Muscle layer of colon (tissue), 2 donors: Measurements from ENCODE around the gene ST6GAL2.

Source experiments
- H3K27ac ChIP-seq: one replicate; pipeline ENCODE4 v1.7.0; 2013; ENCODE audit warnings: low read depth, mild to moderate bottlenecking, low read length, moderate library complexity
- H3K27me3 ChIP-seq, 2 donors: one replicate each; pipeline ENCODE4 v1.7.0; 2013; ENCODE audit warnings: low read length in 2 of 2, mild to moderate bottlenecking in 2 of 2; ENCODE audit not compliant: insufficient read depth in 2 of 2, control insufficient read depth in 1 of 2
- H3K36me3 ChIP-seq: one replicate; pipeline ENCODE4 v1.7.0; 2013; ENCODE audit warnings: mild to moderate bottlenecking, low read length; ENCODE audit not compliant: insufficient read depth
- H3K4me1 ChIP-seq: one replicate; pipeline ENCODE4 v1.7.0; 2013; ENCODE audit warnings: mild to moderate bottlenecking, low read length; ENCODE audit not compliant: insufficient read depth
- H3K4me3 ChIP-seq, 2 donors: one replicate each; pipeline ENCODE4 v1.7.0; 2013; ENCODE audit warnings: low read length in 2 of 2, low read depth in 1 of 2, mild to moderate bottlenecking in 1 of 2, moderate library complexity in 1 of 2
- H3K9ac ChIP-seq: one replicate; pipeline ENCODE4 v1.7.0; 2013; ENCODE audit warnings: low read length
- H3K9me3 ChIP-seq: one replicate; pipeline ENCODE4 v1.7.0; 2013; ENCODE audit warnings: mild to moderate bottlenecking, low read length
- donor health status: abdominal sarcoma.
- donor health status: Adenocarcinoma of cecum.

The ST6GAL2 gene

DNA sequence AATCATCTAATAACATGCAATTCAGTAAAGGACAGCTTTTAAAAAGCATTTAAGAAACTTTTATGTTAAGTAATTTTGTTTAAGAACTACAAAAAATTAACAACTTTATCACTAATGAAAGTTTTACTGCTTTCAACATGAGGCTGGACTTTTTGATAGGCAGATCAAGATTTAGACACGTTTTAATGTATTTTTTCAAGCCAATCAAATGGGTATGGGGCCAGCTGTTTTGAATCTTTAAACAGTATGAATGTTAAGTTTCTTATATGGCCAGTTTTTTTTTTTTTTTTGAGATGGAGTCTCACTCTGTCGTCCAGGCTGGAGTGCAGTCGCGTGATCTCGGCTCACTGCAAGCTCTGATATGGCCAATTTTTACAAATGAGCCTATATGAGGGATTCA lies 73.1 kb downstream of the ST6GAL2 start:
- Histone ChIP-seq H3K9ac (no peak overlapping the region), H3K36me3 (no peaks in the 10 kb centered on the region), H3K4me3 (no peak overlapping the region), H3K27ac (no peak overlapping the region), H3K27me3 (no peaks in the 10 kb centered on the region), H3K4me1 (no peaks in the 10 kb centered on the region), H3K9me3 (no peaks in the 10 kb centered on the region)

- Histone ChIP-seq H3K27ac (no peak overlapping the region), H3K4me3 (no peak overlapping the region), H3K4me1 (no peaks in the 10 kb centered on the region), H3K27me3 (no peaks in the 10 kb centered on the region), H3K9ac (no peak overlapping the region), H3K9me3 (no peaks in the 10 kb centered on the region), H3K36me3 (no peaks in the 10 kb centered on the region)
Observed at GRCh38 chr2:106812383-106812782, 73.6 kb downstream of the ST6GAL2 start.

DNA sequence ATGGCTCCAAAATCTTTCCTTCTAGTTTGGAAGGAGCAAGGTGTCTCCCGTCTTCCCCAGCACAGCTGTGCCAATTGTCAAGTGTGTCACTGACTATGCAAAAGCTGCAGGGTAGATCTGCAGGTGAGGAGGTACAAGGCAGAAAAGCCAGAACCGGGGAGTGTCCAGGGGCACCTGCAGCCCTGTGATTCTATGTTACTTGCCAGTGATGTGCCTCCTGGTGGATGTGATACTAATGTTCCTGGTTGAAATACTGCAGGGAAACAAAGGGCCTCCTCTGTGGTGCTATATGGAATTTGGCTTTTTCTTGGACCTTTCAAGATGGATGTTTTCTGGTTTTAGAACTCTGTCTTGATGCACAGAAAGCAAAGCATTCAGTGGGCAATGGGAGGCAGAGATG lies 80.3 kb downstream of the ST6GAL2 start:
- Histone ChIP-seq H3K27me3 (no peaks in the 10 kb centered on the region), H3K36me3 (peaks cover 6% of the 10 kb centered on the region), H3K9me3 (no peaks in the 10 kb centered on the region), H3K27ac (no peak overlapping the region), H3K9ac (no peak overlapping the region), H3K4me1 (no peaks in the 10 kb centered on the region), H3K4me3 (no peak overlapping the region)

- no peak overlapping the region for H3K27ac ChIP-seq
- no peaks in the 10 kb centered on the region for H3K4me1 ChIP-seq
- H3K27me3 ChIP-seq, result no peaks in the 10 kb centered on the region
- H3K4me3 ChIP-seq, result no peak overlapping the region
- no peaks in the 10 kb centered on the region for H3K9me3 ChIP-seq
- H3K9ac ChIP-seq, result no peak overlapping the region
- H3K36me3 ChIP-seq, result peaks cover 6% of the 10 kb centered on the region
Observed at GRCh38 chr2:106804161-106804560, 81.8 kb downstream of the ST6GAL2 start.

GRCh38 chr2:106800976-106801655 lies 84.9 kb downstream of the ST6GAL2 start:
- H3K36me3 ChIP-seq, result peaks cover 6% of the 10 kb centered on the region
- H3K27me3 ChIP-seq, result no peaks in the 10 kb centered on the region
- H3K27ac ChIP-seq, result no peak overlapping the region
- H3K4me1 ChIP-seq, result no peaks in the 10 kb centered on the region
- H3K9ac ChIP-seq, result no peak overlapping the region
- H3K4me3 ChIP-seq, result no peak overlapping the region
- no peaks in the 10 kb centered on the region for H3K9me3 ChIP-seq

DNA sequence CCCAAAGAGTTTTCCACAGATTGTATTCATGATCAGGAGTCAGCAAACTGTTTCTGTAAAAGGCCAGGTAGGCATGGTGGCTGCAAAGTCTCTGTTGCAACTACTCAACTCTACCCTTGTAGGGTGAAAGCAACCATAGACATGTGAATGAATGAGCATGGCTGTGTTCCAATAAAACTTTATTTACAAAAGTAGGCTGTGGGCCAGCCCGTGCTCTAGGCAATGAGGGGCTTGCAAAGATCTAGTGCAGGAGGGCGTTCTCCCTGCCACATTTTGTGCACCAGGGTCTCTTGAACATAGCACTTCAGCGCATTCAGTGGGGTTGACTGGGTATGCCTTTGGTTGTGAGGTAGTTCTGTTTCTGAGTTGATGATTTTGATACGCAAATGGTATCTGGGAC lies 85.8 kb downstream of the ST6GAL2 start:
- no peak overlapping the region for H3K27ac ChIP-seq
- H3K4me3 ChIP-seq, result no peak overlapping the region
- no peaks in the 10 kb centered on the region for H3K4me1 ChIP-seq
- H3K9ac ChIP-seq, result no peak overlapping the region
- no peaks in the 10 kb centered on the region for H3K9me3 ChIP-seq
- no peaks in the 10 kb centered on the region for H3K27me3 ChIP-seq
- H3K36me3 ChIP-seq, result no peaks in the 10 kb centered on the region

GRCh38 chr2:106798826-106799552 lies 87.0 kb downstream of the ST6GAL2 start:
- Histone ChIP-seq H3K9me3 (no peaks in the 10 kb centered on the region), H3K27me3 (no peaks in the 10 kb centered on the region), H3K4me3 (no peak overlapping the region), H3K27ac (no peak overlapping the region), H3K9ac (no peak overlapping the region), H3K36me3 (no peaks in the 10 kb centered on the region), H3K4me1 (no peaks in the 10 kb centered on the region)

DNA sequence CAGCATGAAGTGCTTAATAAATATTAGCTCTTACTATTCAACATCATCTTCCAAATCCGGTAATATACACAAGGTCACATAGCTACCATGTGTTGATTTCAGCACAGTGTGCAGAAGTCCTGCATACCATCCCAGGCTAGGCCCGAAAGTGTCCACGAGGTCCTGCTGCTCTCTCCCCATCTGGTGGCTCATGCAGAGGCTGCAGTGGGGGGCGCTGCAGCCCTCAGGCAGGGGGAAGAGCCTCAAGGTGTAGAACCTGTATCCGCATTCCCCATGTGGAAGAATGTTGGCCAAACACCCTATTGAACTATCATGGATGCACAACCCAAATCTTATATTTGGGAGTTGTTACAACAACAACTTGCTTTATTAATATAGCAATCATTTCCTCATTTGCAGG lies 88.5 kb downstream of the ST6GAL2 start:
- Histone ChIP-seq H3K27ac (no peak overlapping the region), H3K27me3 (no peaks in the 10 kb centered on the region), H3K4me3 (no peak overlapping the region), H3K4me1 (no peaks in the 10 kb centered on the region), H3K36me3 (no peaks in the 10 kb centered on the region), H3K9me3 (no peaks in the 10 kb centered on the region), H3K9ac (no peak overlapping the region)

- Histone ChIP-seq H3K9me3 (no peaks in the 10 kb centered on the region), H3K27me3 (no peaks in the 10 kb centered on the region), H3K4me1 (no peaks in the 10 kb centered on the region)
Observed at GRCh38 chr2:106792671-106793070, 93.3 kb downstream of the ST6GAL2 start.

DNA sequence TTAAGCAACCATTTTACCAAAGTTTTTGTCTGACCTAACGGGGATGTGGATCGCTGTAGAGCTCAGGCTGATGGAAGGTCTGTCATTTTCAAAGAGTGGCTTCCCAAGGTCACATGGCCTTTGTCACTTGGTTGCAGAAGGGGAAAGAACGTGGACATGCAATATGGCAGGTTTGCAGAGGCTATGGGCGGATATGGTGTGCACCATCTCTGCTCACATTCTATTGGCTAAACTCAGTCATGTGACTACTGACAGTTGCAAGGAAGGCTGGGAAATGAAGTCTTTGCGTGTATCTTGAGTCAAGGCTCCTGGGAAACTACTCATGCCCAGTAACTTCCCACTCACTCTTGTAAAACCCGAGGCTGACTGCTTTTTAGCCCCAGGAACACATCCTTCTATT lies 96.8 kb downstream of the ST6GAL2 start:
- no peaks in the 10 kb centered on the region for H3K36me3 ChIP-seq
- H3K4me1 ChIP-seq, result no peaks in the 10 kb centered on the region
- H3K9ac ChIP-seq, result no peak overlapping the region
- H3K27ac ChIP-seq, result no peak overlapping the region
- no peaks in the 10 kb centered on the region for H3K9me3 ChIP-seq
- no peak overlapping the region for H3K4me3 ChIP-seq
- H3K27me3 ChIP-seq, result no peaks in the 10 kb centered on the region

More at GRCh38 chr2:106792671-106793070, 93.3 kb downstream of the ST6GAL2 start:
- Histone ChIP-seq H3K27ac (no peak overlapping the region), H3K36me3 (no peaks in the 10 kb centered on the region), H3K4me3 (no peak overlapping the region), H3K9ac (no peak overlapping the region)

GRCh38 chr2:106782681-106783080 lies 103.3 kb downstream of the ST6GAL2 start:
- Histone ChIP-seq H3K36me3 (no peaks in the 10 kb centered on the region), H3K9me3 (no peaks in the 10 kb centered on the region), H3K27ac (no peak overlapping the region), H3K9ac (no peak overlapping the region), H3K4me3 (no peak overlapping the region), H3K4me1 (no peaks in the 10 kb centered on the region), H3K27me3 (no peaks in the 10 kb centered on the region)

- Histone ChIP-seq H3K36me3 (no peaks in the 10 kb centered on the region), H3K9me3 (no peaks in the 10 kb centered on the region), H3K4me3 (no peak overlapping the region), H3K4me1 (no peaks in the 10 kb centered on the region), H3K27me3 (no peaks in the 10 kb centered on the region), H3K9ac (no peak overlapping the region), H3K27ac (no peak overlapping the region)
Observed at GRCh38 chr2:106781196-106781595, 104.8 kb downstream of the ST6GAL2 start.
